VCaP (cell line): ENCODE measurements around the gene CD44.

Source experiments
- H3K27ac ChIP-seq: fragments of 450-650 bp; 2 replicates; pipeline ENCODE4 v1.5.1; 2017
- CTCF ChIP-seq: fragments of 450-650 bp; conservative IDR thresholded peaks from 2 replicates; pipeline ENCODE4 v1.5.1; 2017; ENCODE audit warnings: mild to moderate bottlenecking, moderate library complexity

Gene CD44

GRCh38 chr11:35280727-35281126 is 141.8 kb downstream of the CD44 start:
- TF ChIP-seq CTCF: no peak

GRCh38 chr11:35281169-35281688 is 142.3 kb downstream of the CD44 start:
- TF ChIP-seq CTCF: no peak

More at GRCh38 chr11:35280727-35281126, 141.8 kb downstream of the CD44 start:
- H3K27ac ChIP-seq: no peak overlapping the region

More at GRCh38 chr11:35281169-35281688, 142.3 kb downstream of the CD44 start:
- H3K27ac ChIP-seq: no peak overlapping the region
